NCI-H2081 treated with DMSO at 0.1 percent for 48 hours (cell line): ENCODE data around the gene HACL1.

Experiments used
- DNase-seq: peaks from one replicate; lab custom pipeline; 2025; lab: John Stamatoyannopoulos, UW

Gene HACL1

GRCh38 chr3:15523660-15524417, 77.5 kb downstream of the HACL1 start:
- DNase-seq: no peak

- DNase-seq: no peak
Measured at GRCh38 chr3:15522016-15522415, 79.4 kb downstream of the HACL1 start.

- no peak for DNase-seq
Measured at GRCh38 chr3:15521573-15521965, 79.8 kb downstream of the HACL1 start, which contains the start of gene COLQ. Gene COLQ (minus strand): TSS chr3:15521706. CDS start chr3:15521625, 81 bp downstream.

GRCh38 chr3:15520804-15521572, 80.4 kb downstream of the HACL1 start:
- no peak for DNase-seq

- DNase-seq: no peak
Measured at GRCh38 chr3:15520185-15520584, 81.2 kb downstream of the HACL1 start.

GRCh38 chr3:15519096-15519495, 82.3 kb downstream of the HACL1 start:
- DNase-seq: no peak

- no peak for DNase-seq
Measured at GRCh38 chr3:15514663-15515340, 86.6 kb downstream of the HACL1 start.

- no peak for DNase-seq
Measured at GRCh38 chr3:15513810-15514662, 87.3 kb downstream of the HACL1 start.

- no peak for DNase-seq
Measured at GRCh38 chr3:15513116-15513515, 88.3 kb downstream of the HACL1 start.

- DNase-seq: peak; percentile 78
Measured at GRCh38 chr3:15512166-15512565, 89.2 kb downstream of the HACL1 start.

- no peak for DNase-seq
Measured at GRCh38 chr3:15511156-15511555, 90.2 kb downstream of the HACL1 start.
